ENCODE data around the gene SMAD3.

GRCh38 chr15:67100124-67100791 lies 34.9 kb downstream of the SMAD3 start:
- TF ChIP-seq ZNF274 (IDR thresholded peaks at IDR 0.05; ENCODE audit: low read depth, low read length) (no peak), SUZ12 (IDR thresholded peaks at IDR 0.05; ENCODE audit: extremely low read depth, insufficient read depth, insufficient read length) (no peak), YY1 (IDR thresholded peaks at IDR 0.05; ENCODE audit: insufficient read depth, insufficient read length) (no peak)
